Keratinocyte (primary cell): ENCODE data around the gene ITPKB. TPM values are rescaled to one million over a fixed set of nuclear protein-coding genes. Genes with fewer than 3 reads are reported as not detected.

Experiments
- DNase-seq: peaks from one replicate; pipeline ENCODE4 v3.0.0-alpha.2; 2011; ENCODE audit warnings: low read depth, missing footprints, low spot score
- FAIRE-seq: peaks from 2 replicates; lab custom pipeline; 2011; peaks lifted over from hg19 to GRCh38; lab: Jason Lieb, UNC
- H2AFZ ChIP-seq: 2 replicates; pipeline ENCODE4 v1.6.0; 2012; ENCODE audit warnings: low read length, control low read depth, inconsistent platforms; ENCODE audit not compliant: control insufficient read depth
- H3K27ac ChIP-seq: 2 replicates; pipeline ENCODE4 v1.5.1; 2011; ENCODE audit warnings: low read length; ENCODE audit not compliant: control insufficient read depth, insufficient read depth
- H3K27me3 ChIP-seq: 3 replicates; pipeline ENCODE4 v1.6.0; 2011; ENCODE audit warnings: low read length; ENCODE audit not compliant: control insufficient read depth, insufficient read depth; ENCODE audit errors: extremely low read depth
- H3K36me3 ChIP-seq, 2 experiments: 2 replicates in 1 of 2; 3 replicates in 1 of 2; pipeline ENCODE4 v1.5.1; 2011; ENCODE audit warnings: low read length in 2 of 2, mild to moderate bottlenecking in 1 of 2; ENCODE audit not compliant: control insufficient read depth in 2 of 2, insufficient read depth in 2 of 2; ENCODE audit errors: extremely low read depth in 1 of 2
- H3K4me1 ChIP-seq: 3 replicates; pipeline ENCODE4 v1.5.1; 2011; ENCODE audit warnings: low read length; ENCODE audit not compliant: control insufficient read depth, insufficient read depth; ENCODE audit errors: extremely low read depth
- H3K4me2 ChIP-seq: 3 replicates; pipeline ENCODE4 v1.6.0; 2011; ENCODE audit warnings: low read depth, low read length; ENCODE audit not compliant: control insufficient read depth, insufficient read depth; ENCODE audit errors: extremely low read depth
- H3K4me3 ChIP-seq, 3 experiments: fragments of 200-600 bp in 1 of 3; sonication (generic) in 1 of 3; 2 replicates in 2 of 3; 3 replicates in 1 of 3; pipeline ENCODE4 v1.5.1; 2011 to 2016; ENCODE audit warnings: low read length in 3 of 3, mild to moderate bottlenecking in 3 of 3, control low read depth in 2 of 3, inconsistent platforms in 1 of 3, low read depth in 1 of 3, mixed read lengths in 1 of 3, mixed run types in 1 of 3, moderate library complexity in 1 of 3; ENCODE audit not compliant: control insufficient read depth in 2 of 3, insufficient read depth in 2 of 3; ENCODE audit errors: extremely low read depth in 1 of 3
- H3K79me2 ChIP-seq: 2 replicates; pipeline ENCODE4 v1.6.0; 2012; ENCODE audit warnings: low read length; ENCODE audit not compliant: control insufficient read depth, insufficient read depth
- H3K9ac ChIP-seq: 3 replicates; pipeline ENCODE4 v1.6.0; 2011; ENCODE audit warnings: low read length; ENCODE audit not compliant: control insufficient read depth, insufficient read depth; ENCODE audit errors: extremely low read depth
- H3K9me1 ChIP-seq: 3 replicates; pipeline ENCODE4 v1.6.0; 2011; ENCODE audit warnings: low read length; ENCODE audit not compliant: control insufficient read depth, insufficient read depth; ENCODE audit errors: extremely low read depth
- H3K9me3 ChIP-seq: 2 replicates; pipeline ENCODE4 v1.5.1; 2012; ENCODE audit warnings: low read depth, low read length; ENCODE audit not compliant: control insufficient read depth
- H4K20me1 ChIP-seq: 3 replicates; pipeline ENCODE4 v1.6.0; 2011; ENCODE audit warnings: low read length; ENCODE audit not compliant: control insufficient read depth, insufficient read depth; ENCODE audit errors: extremely low read depth
- CTCF ChIP-seq, 3 experiments: IDR thresholded peaks in 1 of 3; conservative IDR thresholded peaks in 1 of 3; optimal IDR thresholded peaks in 1 of 3; 2 replicates in 2 of 3; 3 replicates in 1 of 3; pipeline versions ENCODE3 to v1.5.1; 2011; ENCODE audit warnings: low read length in 3 of 3, mild to moderate bottlenecking in 3 of 3, moderate library complexity in 2 of 3, control low read depth in 1 of 3, inconsistent platforms in 1 of 3; ENCODE audit not compliant: insufficient read depth in 2 of 3; ENCODE audit errors: extremely low read depth in 1 of 3
- EZH2 ChIP-seq: IDR thresholded peaks from one replicate; pipeline ENCODE4 v1.6.1; 2012; ENCODE audit warnings: inconsistent platforms, mild to moderate bottlenecking, low read length, moderate library complexity
- dilution Hi-C: fragments of 300-500 bp; cut with MboI; formaldehyde crosslinking; loops from one replicate; pipeline ENCODE4 v1.7.0; 2020; ENCODE audit warnings: low sequenced_read_pairs; ENCODE audit not compliant: extremely low pct_ligation_motif_present
- polyA plus RNA-seq, 5 experiments: library from polyadenylated mRNA; depleted of rRNA in 3 of 5; stranded (reverse) in 3 of 5; stranded (forward) in 1 of 5; unstranded in 1 of 5; fragments of >200 nt; gene quantifications; 1 replicate in 1 of 5; 2 replicates in 3 of 5; 3 replicates in 1 of 5; pipeline versions ENCODE4 v1.2.1 to v1.2.3, GENCODE V29; 2011 to 2012; ENCODE audit warnings: missing spikeins in 2 of 5, low read depth in 1 of 5, low replicate concordance in 1 of 5

Gene ITPKB
- polyA plus RNA-seq, 1 donor (not counting 4 experiments of a cell fraction or from before 2014, with no cell fraction given) = 3.2 TPM

- TF ChIP-seq EZH2 (no peak), CTCF (optimal IDR thresholded peaks at IDR 0.05 in 1 of 3, IDR thresholded peaks at IDR 0.05 in 1 of 3, conservative IDR thresholded peaks at IDR 0.05 in 1 of 3; ENCODE audit: extremely low read depth in 1 of 3, insufficient read depth in 2 of 3, low read length in 3 of 3) (no peak)
- Histone ChIP-seq H2AFZ (no peak overlapping the region), H3K27ac (no peak overlapping the region), H3K9ac (no peak overlapping the region), H3K9me1 (peaks cover 2% of the 10 kb centered on the region), H4K20me1 (no peaks in the 10 kb centered on the region), H3K4me2 (no peak overlapping the region), H3K27me3 (no peaks in the 10 kb centered on the region), H3K79me2 (no peaks in the 10 kb centered on the region), H3K4me1 (peaks cover 33% of the 10 kb centered on the region), H3K4me3 (no peak overlapping the region), H3K36me3 (no peaks in the 10 kb centered on the region), H3K9me3 (no peaks in the 10 kb centered on the region)
- DNase-seq (no peak), FAIRE-seq (no peak)
- dilution Hi-C loops = no loop called here
These were observed 60.4 kb downstream of the ITPKB start for GRCh38 chr1:226678701-226679100.

- Histone ChIP-seq H3K4me3 (no peak overlapping the region), H3K9ac (no peak overlapping the region), H4K20me1 (no peaks in the 10 kb centered on the region), H2AFZ (no peak overlapping the region), H3K9me3 (no peaks in the 10 kb centered on the region), H3K27ac (no peak overlapping the region), H3K4me1 (peaks cover 33% of the 10 kb centered on the region), H3K79me2 (no peaks in the 10 kb centered on the region), H3K27me3 (no peaks in the 10 kb centered on the region), H3K4me2 (no peak overlapping the region), H3K36me3 (no peaks in the 10 kb centered on the region), H3K9me1 (peaks cover 2% of the 10 kb centered on the region)
- FAIRE-seq (no peak), DNase-seq (no peak)
- TF ChIP-seq EZH2 = no peak
- TF ChIP-seq CTCF (optimal IDR thresholded peaks at IDR 0.05 in 1 of 3, IDR thresholded peaks at IDR 0.05 in 1 of 3, conservative IDR thresholded peaks at IDR 0.05 in 1 of 3; ENCODE audit: extremely low read depth in 1 of 3, insufficient read depth in 2 of 3, low read length in 3 of 3) = no peak
- dilution Hi-C loops = no loop called here
These were observed 60.8 kb downstream of the ITPKB start for GRCh38 chr1:226678251-226678650.
